Activated T-cell treated with anti-CD3 and anti-CD28 coated beads for 48 hours (primary cell): ENCODE data around the gene SPACA7.
"Not testable (repeated sequence)": the region's sequence is repeated elsewhere in the genome, so short reads cannot be mapped to it uniquely, and the experiment has no call there.

Experiments
- DNase-seq: peaks from one replicate; pipeline ENCODE4 v3.0.0-alpha.2; 2020; ENCODE audit warnings: low read depth

Gene SPACA7

DNA sequence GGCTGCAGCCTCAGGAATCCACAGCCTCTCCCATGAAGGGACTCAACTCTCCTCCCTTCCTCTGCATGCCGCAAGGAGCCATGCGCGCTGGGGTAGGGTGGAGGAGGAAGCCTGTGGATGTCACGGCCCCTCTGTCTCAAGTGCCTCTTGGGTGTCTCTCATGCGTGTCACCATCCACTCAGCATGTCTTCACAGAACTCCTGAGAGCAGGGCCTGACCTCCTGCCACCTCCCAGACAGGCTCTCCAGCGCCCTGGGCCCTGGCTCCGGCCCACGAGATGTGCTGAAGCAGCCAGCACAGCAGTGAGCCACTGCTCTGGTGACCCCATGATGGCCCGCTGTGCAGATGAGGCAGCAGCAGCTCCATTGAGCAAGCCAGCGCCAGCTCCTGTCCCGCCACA lies 25.9 kb upstream of the SPACA7 start:
- DNase-seq = no peak

DNA sequence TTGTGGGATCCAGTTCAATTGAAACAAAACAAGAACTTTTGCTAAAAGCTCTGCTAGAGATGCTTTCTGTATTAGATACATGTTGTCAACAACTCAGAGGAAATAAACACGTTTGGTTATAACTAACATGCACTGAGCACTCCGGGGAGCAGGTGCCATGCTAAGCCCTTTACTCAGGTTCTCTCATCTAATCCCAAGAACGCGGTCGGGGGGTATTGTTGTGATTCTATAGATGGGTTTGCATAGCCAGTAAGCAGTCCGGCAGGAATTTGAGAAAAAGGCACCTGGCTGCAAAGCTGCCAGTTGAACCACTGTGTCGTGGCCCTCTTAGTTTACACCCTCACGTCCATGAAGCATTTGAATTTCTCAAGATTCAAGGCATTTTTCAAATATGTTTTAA lies 24.3 kb upstream of the SPACA7 start:
- DNase-seq = no peak

DNA sequence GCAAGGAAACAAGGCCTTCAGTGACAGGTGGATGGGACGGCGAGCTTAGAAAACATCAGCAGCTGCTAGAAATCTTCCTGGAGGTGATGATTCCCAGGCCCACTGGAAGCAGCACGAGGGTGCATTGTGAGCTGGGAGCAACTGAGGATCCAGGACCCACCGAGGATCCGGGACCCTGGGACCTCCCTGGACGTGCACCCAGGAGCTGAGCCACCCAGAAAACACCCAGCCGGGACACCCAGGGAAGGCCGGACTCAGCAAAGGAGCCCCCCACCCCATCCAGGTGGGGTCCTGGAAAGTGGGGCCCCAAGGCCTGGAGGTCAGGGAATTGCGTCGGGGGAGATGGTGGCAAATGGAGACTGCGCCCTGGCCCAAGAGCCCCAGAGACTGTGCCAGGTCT lies 22.3 kb upstream of the SPACA7 start:
- no peak for DNase-seq

DNA sequence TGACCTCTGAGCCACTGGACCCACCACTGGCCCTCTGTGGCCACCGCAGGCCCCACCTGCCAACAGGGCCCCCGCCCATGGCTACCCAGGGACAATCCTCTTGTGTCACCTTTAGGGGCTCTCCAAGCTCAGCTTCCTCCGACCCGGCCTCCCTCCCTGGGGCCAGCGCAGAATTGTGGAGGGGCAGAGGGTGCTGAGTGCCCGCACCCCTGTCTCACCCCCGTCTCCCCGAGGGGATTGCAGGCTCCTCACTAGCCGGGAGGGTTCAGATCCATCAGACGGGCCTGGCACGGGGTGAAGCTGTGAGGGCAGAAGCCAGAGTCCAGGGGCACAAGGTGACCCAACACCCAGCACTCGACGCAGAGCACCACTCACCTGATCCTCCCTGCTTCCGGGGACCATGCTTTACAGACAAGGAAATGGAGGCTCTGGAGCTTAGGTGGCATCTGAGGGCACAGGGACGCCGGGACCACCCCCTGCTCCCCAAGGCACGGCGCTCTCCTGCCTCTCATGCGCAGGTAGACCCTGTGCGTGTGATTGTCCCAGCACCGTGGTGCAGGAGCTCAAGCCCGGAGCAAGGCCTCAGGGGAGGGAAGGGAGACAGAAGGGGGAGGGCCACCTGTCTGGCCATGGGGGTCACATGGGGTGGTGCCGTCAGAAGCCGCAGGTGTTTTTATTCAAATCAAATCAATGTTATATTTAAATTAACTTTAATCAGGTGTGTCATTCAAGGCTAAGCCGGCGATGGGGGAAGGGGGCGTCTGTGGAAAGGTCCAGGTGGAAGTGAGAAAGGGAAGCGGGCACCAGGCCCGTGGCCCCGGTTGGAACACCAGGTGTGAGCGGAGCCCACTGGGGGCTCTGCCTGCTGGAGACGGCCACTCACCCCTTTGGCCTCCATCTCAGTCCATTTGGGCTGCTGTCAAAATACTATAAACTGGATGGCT lies 21.6 kb upstream of the SPACA7 start:
- no peak for DNase-seq

DNA sequence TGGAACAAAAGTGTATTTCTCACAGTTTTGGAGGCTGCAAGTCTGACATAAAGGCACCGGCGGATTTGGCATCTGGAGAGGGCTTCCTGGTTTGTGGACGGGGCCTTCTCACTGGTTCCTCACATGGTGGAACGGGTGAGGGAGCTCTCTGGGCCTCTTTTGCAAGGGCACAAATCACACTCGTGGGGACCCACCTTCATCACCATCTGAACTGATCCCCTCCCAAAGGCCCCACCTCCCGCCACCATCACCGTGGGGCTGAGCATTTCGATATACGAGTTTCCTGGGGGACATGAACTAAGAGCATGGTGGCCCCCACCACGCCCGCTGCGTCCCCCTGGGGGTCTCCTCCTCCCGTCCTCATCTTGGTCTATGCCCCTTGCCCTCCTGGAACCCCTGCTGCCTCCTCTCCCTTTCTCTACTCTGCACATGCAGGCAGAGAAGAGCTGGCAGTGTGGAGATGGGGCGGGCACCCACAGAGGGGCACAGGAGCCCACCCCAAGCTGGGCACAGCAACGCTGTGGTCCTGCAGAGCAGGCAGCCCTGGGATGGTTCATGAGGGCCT lies 20.8 kb upstream of the SPACA7 start:
- no peak for DNase-seq

DNA sequence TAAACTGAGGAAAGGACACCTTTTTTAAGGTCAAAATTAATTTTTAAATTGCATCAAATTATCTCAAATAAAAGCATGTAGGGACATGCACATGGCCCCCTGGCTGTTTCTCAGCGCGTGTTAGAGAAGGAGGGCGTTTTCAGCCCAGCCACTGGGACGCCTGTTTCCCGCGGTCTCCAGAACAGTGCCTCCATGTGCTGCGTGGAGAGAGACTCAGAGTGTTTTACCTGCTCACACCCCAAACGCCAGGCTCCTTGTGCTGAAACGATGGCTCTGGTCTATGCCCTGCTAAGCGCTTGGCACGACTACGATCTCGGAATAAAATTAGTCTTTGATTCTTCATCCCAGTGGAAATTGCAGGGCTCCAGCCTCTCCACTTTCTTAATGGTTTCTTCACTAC lies 20.0 kb upstream of the SPACA7 start:
- no peak for DNase-seq

DNA sequence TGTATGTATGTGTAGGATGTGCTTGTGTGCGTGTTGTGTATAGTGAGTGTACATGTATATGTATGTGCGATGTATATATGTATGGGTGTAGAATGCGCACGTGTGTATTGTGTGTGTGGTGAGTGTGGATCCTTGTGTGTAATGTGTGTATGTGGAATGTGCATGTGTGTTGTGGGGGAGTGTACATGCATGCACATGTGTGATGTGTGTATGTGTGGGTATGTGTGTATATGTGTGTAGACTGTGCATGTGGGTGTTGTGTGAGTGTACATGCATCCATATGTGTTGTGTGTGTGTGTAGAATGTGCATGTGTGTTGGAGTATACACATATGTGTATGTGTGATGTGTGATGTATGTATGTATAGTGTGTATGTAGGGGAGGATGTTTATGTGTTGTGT lies 18.0 kb upstream of the SPACA7 start:
- DNase-seq = no peak

DNA sequence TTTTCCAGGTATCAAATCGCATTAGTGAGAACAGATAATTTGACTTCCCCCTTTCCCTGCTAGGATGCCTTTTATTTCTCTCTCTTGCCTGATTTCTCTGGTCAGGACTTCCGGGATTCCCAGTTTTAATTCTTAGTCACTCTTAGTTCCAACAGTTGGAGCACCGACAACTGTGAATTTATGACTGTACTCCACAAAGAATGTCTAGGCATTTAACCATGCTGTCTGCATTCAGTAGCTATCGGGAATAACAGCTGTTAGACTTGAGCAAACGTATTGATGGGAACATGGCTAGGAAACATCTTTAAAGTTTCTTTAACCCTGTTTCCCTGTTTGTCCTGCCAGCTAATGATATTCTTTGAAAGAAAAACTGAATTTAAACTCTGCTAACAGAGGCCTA lies 14.1 kb upstream of the SPACA7 start:
- DNase-seq = no peak

DNA sequence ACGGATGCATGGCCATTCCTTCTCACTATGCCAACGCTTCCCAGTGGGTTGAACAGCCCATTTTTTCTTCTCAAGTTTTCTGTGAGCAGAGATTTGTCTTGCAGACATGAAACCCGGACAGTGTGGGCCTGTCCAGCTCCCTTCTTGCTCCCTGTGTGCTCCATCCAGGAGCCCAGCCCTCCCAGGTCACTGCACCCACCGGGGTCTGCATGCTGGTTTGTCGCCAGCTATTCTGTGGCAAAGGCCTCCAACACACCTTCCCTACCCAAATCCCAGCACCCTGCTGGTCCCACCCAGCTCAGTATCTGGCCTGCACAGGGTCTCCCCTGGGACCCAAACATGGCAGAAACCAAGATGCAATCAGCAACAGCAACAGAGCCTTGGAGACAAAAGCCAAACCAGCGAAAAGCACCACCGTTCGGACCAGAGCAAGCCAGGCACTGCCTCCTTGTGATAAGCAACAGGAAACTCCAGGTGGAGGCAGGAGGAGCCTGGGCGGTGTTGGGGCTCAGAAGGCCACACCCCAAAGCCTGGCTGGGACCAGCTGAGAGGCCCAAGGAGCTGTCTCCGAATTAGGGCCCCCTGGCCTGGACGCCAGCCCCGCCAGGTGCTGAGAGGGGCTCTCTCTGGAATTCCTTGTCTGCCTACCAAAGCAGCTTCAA lies 12.2 kb upstream of the SPACA7 start:
- no peak for DNase-seq

DNA sequence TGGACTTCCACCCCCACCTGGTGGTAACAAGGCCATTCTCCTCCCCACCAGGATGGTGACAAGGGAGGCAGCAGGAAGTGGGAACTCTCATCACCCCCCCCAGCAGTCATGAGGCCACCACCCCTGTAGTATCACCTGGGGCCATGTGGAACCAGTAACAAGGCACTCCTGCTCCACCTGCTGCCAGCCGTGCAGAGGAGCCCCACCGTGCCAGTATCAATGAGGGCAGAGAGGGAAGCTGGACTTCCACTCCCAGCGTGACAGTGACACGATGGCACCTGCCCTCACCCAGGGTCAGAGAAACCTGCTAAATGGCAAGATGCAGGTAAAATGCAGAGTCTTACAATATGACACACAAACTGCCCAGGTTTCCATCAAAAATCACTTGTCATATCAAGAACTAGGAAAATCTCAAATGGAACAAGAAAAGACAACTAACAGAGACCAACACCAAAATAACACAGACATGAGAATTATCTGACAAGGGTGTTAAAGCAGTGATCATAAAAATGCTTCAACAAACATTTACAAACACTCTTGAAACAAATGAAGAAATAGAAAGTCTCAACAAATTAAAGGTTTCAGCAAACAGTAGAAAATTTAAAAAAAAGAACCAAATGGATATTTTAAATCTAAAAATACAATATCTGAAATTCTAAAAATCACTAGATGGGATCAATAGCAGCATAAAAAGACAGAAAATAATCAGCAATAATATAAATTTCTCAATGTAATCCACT lies 9.1 kb upstream of the SPACA7 start:
- no peak for DNase-seq

DNA sequence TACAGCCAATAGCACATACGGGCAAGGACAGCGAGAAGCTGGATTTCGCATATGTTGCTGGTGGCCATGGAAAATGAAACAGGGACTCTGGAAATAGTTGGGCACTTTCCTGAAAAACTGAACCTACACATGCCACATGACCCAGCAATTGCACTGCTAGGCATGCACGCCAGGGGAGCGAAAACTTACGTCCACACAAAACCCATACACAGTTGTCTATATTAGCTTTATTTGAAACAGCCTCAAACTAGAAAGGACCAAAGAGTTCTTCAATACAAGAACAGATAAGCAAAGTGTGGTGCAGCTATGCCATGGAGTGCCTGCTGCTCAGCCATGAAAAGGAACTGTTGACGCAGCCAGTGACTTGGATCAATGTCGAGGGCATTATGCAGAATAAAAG lies 7.3 kb upstream of the SPACA7 start:
- DNase-seq = no peak

DNA sequence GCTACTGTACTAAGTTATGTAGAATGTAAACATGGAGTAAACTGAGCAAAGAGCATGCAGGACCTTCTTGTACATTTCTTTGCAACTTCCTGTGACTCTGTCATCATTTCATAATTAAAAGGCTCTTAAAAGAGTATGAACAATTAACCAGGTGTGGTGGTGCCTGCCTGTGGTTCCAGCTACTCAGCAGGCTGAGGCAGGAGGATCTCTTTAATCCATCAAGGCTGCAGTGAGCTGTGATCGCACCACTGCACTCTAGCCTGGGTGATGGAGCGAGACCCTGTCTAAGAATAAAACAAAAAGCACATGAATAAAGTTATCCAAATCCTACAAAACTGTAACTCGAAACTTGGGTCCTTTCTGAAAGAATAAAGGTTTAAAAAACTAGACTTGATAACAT lies 5.8 kb upstream of the SPACA7 start:
- no peak for DNase-seq

DNA sequence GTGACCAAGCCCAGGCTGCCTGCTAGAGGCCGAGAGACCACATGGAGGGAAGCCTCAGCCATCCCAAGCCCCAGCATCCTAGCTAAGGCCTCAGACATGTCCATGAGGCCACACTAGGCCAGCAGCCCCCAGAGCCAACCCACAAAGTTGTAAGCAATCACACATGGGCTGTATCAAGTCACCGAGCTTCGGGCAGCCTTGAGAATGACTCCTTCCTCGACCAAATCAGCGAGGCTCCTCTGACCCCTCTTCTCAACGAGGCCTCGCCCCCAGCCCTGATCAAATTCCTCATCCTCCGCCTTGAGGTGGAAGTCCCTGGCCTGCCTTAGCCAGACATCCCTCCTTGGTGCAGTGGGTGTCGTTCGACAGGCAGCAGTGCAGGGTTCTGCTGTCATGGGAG lies 1.9 kb upstream of the SPACA7 start:
- DNase-seq = no peak

DNA sequence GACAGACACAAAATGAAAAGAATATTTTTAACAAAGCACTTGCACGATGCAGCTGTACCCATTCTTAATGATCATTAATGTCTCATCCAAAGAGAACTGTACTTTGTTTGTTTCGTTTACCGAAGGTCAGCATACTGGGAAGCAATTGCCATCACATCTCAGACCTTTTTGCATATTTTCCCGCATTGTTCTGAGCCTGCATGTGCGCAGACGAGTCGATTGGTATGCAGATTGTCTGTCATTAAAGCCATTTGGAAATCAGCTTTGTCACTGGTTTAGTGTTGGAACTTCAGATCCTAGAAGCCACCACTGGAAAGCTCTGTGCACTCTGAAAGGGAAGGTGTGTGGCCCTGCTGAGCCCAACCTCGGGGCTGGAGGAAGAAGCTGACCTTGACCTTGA lies 15.6 kb downstream of the SPACA7 start:
- no peak for DNase-seq

DNA sequence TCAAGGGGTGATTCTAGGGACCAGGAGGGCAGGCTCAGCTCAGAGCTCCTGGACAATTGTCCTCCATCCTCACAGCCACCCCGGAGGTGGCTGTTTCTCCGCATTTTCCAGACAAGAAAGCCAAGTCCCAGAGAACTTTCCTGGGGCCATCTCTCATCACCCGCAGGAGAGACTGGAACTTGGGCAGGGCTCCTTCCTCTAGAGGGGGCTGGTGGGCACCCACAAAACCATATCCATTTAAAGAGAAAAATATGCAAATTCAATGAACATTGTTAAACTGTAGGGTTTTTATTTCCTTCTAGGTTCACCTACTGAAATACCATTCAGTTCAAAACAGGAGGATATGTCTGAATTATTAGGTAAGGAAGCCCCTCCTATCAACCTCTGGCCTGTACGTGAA lies 16.6 kb downstream of the SPACA7 start:
- DNase-seq = no peak

DNA sequence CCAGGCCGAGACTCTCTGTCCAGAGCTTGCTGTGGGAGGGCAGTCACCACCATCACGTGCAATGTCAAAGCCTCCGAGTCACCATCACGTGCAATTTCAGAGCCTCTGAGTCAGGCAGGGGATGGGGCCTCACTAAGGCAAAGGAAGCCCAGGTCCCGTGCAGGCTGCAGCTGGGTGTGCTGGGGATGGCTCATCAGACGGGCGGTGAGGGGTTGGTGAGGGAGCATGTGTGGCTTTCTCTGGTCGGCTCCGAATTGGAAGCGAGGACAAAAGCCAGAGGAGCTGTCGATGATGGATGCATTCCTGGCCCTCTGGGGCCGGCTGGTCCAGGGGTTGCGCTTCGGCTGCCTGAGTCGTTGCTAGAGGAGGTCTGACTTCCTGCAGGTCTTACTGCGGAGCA lies 18.9 kb downstream of the SPACA7 start:
- not testable (repeated sequence) for DNase-seq

DNA sequence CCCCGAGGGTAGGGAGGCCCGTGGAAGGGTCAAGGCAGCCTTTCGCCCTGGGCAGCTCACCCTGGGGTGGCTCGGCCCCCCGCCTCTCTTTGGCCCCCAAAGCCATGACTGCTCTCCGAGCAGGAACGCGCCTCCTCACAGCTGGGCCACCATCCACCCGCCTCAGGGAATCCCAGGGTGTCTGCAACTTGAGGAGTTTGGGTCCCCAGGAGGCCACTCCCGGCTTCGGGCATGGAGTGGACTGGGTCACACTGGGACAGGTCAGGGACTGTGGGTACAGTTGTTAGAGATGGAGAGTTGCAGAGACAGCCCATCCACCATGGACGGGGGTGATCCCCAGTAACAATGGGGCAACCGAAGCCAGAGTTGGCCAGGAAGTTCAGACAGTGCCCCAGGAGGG lies 19.8 kb downstream of the SPACA7 start:
- DNase-seq = not testable (repeated sequence)

DNA sequence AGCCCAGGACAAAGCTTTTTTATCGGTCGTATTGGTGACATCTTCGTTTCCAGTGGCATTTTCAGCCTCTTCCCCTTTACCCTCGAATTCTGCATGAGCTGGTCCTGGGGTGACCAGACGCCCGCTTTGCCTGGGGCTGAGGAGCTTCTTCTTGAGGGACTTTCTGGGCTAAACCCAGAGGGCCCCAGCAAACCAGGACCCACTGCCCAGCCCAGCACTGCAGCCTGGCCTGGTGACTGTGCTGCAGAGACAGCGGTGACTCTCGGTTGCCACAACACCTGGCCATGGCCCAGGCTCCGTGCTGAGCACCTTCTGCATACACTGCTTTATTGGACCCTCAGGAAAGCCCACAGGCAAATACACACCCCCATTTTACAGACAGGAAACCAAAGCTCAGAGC lies 21.0 kb downstream of the SPACA7 start:
- no peak for DNase-seq

DNA sequence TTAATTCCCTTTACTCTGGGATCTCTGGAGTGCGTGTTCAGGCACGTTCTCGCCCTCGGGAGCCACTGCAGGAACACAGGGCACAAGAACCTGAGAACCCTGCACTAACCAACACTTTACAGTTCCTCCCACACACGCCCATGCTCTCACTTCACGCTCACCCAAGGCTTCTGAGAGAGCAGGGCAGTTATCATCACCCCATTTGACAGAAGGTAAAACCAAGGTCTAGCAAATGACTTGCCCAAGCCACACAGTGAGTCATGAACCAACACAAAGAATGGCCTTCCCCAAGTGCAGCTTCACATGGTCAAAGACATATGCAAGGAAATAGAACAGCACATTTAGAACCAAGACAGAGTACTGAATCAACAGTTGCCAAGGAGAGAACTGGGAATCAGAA lies 22.2 kb downstream of the SPACA7 start:
- DNase-seq = not testable (repeated sequence)

DNA sequence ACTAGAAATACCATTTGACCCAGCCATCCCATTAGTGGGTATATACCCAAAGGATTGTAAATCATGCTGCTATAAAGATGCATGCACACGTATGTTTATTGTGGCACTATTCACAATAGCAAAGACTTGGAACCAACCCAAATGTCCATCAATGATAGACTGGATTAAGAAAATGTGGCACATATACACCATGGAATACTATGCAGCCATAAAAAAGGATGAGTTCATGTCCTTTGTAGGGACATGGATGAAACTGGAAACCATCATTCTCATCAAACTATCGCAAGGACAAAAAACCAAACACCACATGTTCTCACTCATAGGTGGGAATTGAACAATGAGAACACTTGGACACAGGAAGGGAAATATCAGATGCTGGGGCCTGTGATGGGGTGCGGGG lies 33.7 kb downstream of the SPACA7 start:
- DNase-seq = not testable (repeated sequence)

DNA sequence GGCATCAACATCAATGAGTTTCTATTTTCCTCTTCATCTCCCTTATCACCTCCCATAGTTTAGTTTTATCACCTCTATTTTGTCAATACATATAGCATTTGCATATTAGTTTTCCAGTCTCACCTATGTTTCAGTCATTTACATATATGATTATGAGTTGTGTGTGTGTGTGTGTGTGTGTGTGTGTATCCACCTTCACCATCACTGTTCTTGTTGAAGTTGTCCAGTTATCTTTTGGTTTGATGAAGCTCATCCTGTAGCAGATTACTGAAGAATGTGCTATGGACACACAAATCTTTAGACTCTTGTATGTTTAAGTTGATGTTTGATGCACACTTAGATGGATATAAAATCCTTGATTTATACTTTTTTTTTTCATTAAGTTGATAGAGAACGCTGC lies 40.5 kb downstream of the SPACA7 start:
- DNase-seq = no peak

DNA sequence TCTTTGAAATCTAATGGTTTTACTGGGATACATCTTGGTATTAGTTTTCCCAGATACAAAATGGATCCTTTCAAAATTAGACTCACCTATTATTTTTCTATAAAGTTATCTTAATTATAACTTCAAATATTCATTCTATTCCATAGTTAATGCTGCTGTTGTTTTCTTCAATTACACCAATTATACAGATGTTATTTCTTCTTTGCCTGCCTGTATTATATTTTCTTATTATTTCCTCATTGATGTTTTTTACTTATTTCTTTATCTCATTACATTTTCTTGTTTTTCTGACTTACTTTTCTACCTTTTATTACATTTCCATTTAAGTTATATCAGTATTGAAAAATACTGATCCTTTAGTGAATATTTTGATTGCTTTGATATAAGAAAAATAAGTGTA lies 40.9 kb downstream of the SPACA7 start:
- no peak for DNase-seq

DNA sequence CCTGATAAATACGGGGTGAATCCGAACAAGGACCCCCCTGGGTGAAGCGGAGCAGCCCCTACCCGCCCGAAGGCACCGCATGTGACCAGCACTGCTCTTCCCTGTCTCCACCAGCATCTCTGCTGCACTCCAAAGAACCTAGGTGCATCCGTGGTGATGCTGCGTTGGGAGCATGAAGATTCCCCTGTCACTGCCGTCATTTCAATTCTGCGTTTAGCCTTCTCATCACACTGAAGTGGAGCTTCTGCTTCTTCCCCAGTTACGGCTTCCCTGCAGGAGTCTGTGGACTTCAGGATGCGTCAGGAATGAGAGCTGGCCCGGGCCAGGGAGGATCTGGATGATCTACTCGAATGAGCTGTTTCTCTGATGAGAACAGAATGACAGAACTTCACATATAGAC lies 47.9 kb downstream of the SPACA7 start:
- DNase-seq = no peak
